HepG2 (cell line): Measurements from ENCODE around the gene GYG1. TPM values are rescaled to one million over a fixed set of nuclear protein-coding genes. Genes with fewer than 3 reads are reported as not detected.
A peak's percentile ranks its signal among the peaks of the same experiment; 100 is the strongest.

ENCODE experiments used
- EP300 ChIP-seq, 3 experiments: sonication (generic) in 1 of 3; formaldehyde crosslinking in 1 of 3; IDR thresholded peaks; 2 replicates each; pipeline versions ENCODE4 v1.5.1 to v1.6.1; 2011 to 2020; ENCODE audit warnings: low read depth in 2 of 3, low read length in 2 of 3, borderline replicate concordance in 1 of 3, improper control_type of control experiment in 1 of 3, mild to moderate bottlenecking in 1 of 3, missing genetic modification reagents in 1 of 3, moderate library complexity in 1 of 3
- HOXA9 ChIP-seq: sonication (generic); formaldehyde crosslinking; IDR thresholded peaks from 2 replicates; pipeline ENCODE4 v1.8.1; 2022; ENCODE audit warnings: missing genetic modification reagents, mild to moderate bottlenecking, moderate library complexity, borderline replicate concordance
- KDM5B ChIP-seq: sonication (generic); formaldehyde crosslinking; IDR thresholded peaks from 2 replicates; pipeline ENCODE4 v1.4.0; 2020; ENCODE audit warnings: missing genetic modification reagents, mild to moderate bottlenecking, borderline replicate concordance
- KLF15 ChIP-seq: sonication (generic); formaldehyde crosslinking; IDR thresholded peaks from 2 replicates; pipeline ENCODE4 v1.8.1; 2023; ENCODE audit warnings: borderline replicate concordance, mild to moderate bottlenecking, inconsistent platforms, missing genetic modification reagents, mixed read lengths
- MTA1 ChIP-seq: sonication (generic); formaldehyde crosslinking; IDR thresholded peaks from 2 replicates; pipeline ENCODE4 v1.4.0; 2020; ENCODE audit warnings: missing genetic modification reagents, mild to moderate bottlenecking, borderline replicate concordance
- MYPOP ChIP-seq: sonication (generic); formaldehyde crosslinking; IDR thresholded peaks from 2 replicates; pipeline ENCODE4 v1.8.1; 2023; ENCODE audit warnings: mild to moderate bottlenecking, moderate library complexity, missing genetic modification reagents
- NAIF1 ChIP-seq: sonication (generic); formaldehyde crosslinking; IDR thresholded peaks from 2 replicates; pipeline ENCODE4 v1.5.0; 2020; ENCODE audit warnings: mild to moderate bottlenecking, missing genetic modification reagents, borderline replicate concordance
- STAG1 ChIP-seq: sonication (generic); formaldehyde crosslinking; IDR thresholded peaks from 2 replicates; pipeline ENCODE4 v1.4.0; 2020; ENCODE audit warnings: missing genetic modification reagents
- TFDP1 ChIP-seq: IDR thresholded peaks from 2 replicates; pipeline ENCODE4 v1.6.1; 2016; ENCODE audit warnings: missing compliant biosample characterization, missing genetic modification reagents, borderline replicate concordance
- ZBTB37 ChIP-seq: sonication (generic); formaldehyde crosslinking; IDR thresholded peaks from 2 replicates; pipeline ENCODE4 v1.4.0; 2020; ENCODE audit warnings: mild to moderate bottlenecking, missing genetic modification reagents
- ZC3H13 ChIP-seq: sonication (generic); formaldehyde crosslinking; IDR thresholded peaks from 2 replicates; pipeline ENCODE4 v1.8.1; 2023; ENCODE audit warnings: mild to moderate bottlenecking, missing genetic modification reagents, moderate library complexity
- ZNF605 ChIP-seq: sonication (generic); formaldehyde crosslinking; IDR thresholded peaks from 2 replicates; pipeline ENCODE4 v1.8.0; 2022; ENCODE audit warnings: mild to moderate bottlenecking, missing genetic modification reagents
- ZSCAN9 ChIP-seq: IDR thresholded peaks from 2 replicates; pipeline ENCODE4 v1.6.1; 2016; ENCODE audit warnings: borderline replicate concordance
- polyA plus RNA-seq, 8 experiments: library from polyadenylated mRNA; depleted of rRNA in 3 of 8; stranded (reverse) in 7 of 8; unstranded in 1 of 8; fragments of >200 nt; fragmentation: Illumina TruSeq in 4 of 8; extraction: Trizol in 4 of 8; gene quantifications; 2 replicates each; pipeline versions ENCODE4 v1.2.1 to v1.2.3, GENCODE V29; 2011 to 2016; ENCODE audit warnings: low read depth in 4 of 8, missing spikeins in 1 of 8, mixed read lengths in 1 of 8; ENCODE audit not compliant: insufficient read depth in 1 of 8
- total RNA-seq, 5 experiments: library from RNA; depleted of rRNA; stranded (reverse); fragments of >200 nt; fragmentation: Illumina TruSeq; extraction: Trizol; gene quantifications; 2 replicates each; pipeline ENCODE4 v1.2.3, GENCODE V29; 2016; ENCODE audit warnings: low read depth in 1 of 5
- TF ChIP-seq, protein P1 (sequence below): IDR thresholded peaks from 2 replicates; pipeline ENCODE4 v1.6.1; 2016; ENCODE audit warnings: missing biosample characterization, missing genetic modification reagents, low read depth

GYG1 gene
- total and polyA plus RNA-seq, 2 of the 13 experiments (the other 11 are each of a cell fraction or from before 2014, with no cell fraction given), result 15.7 to 28.1 TPM

GRCh38 chr3:148991219-148992026 lies at the start of gene GYG1 (continued):
- TF ChIP-seq TFDP1 (CRISPR knock-in tag) (peak; percentile 37; the same call in 1 of the 2 replicates), EP300 (IDR thresholded peaks at IDR 0.05; ENCODE audit: low read depth in 2 of 2, low read length in 2 of 2) (no peak), EP300 (CRISPR knock-in tag; IDR thresholded peaks at IDR 0.05; ENCODE audit: borderline replicate concordance) (no peak), KDM5B (peak; percentile 54; the same call in 1 of the 2 replicates), NAIF1 (no peak), KLF15 (0 out of 2 replicates have a peak, but pooled peaks have one; percentile 40), HOXA9 (no peak), ZSCAN9 (CRISPR knock-in tag) (peak; percentile 48; the same call in 1 of the 2 replicates), ZBTB37 (no peak), ZC3H13 (no peak), STAG1 (CRISPR knock-in tag) (peak; percentile 70), ZNF605 (CRISPR knock-in tag) (0 out of 2 replicates have a peak, but pooled peaks have one; percentile 67), MYPOP (peak; percentile 42; the same call in 1 of the 2 replicates), MTA1 (CRISPR knock-in tag) (peak; percentile 65; the same call in 1 of the 2 replicates)
- TF ChIP-seq, protein P1, sequence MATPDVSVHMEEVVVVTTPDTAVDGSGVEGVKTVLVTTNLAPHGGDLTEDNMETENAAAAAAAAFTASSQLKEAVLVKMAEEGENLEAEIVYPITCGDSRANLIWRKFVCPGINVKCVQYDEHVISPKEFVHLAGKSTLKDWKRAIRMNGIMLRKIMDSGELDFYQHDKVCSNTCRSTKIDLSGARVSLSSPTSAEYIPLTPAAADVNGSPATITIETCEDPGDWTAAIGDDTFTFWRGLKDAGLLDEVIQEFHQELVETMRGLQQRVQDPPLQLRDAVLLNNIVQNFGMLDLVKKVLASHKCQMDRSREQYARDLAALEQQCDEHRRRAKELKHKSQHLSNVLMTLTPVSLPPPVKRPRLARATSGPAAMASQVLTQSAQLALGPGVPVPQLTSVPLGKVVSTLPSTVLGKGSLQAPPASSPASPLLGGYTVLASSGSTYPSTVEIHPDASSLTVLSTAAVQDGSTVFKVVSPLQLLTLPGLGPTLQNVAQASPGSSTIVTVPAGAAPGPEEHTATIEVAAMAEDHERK, result peak; percentile 50
